NCI-H1105 treated with DMSO at 0.1 percent for 48 hours (cell line): ENCODE data around the gene KCNAB3.
A peak's percentile ranks its signal among the peaks of the same experiment; 100 is the strongest.

Experiments
- DNase-seq: peaks from one replicate; lab custom pipeline; 2025; lab: John Stamatoyannopoulos, UW

Gene KCNAB3

DNA sequence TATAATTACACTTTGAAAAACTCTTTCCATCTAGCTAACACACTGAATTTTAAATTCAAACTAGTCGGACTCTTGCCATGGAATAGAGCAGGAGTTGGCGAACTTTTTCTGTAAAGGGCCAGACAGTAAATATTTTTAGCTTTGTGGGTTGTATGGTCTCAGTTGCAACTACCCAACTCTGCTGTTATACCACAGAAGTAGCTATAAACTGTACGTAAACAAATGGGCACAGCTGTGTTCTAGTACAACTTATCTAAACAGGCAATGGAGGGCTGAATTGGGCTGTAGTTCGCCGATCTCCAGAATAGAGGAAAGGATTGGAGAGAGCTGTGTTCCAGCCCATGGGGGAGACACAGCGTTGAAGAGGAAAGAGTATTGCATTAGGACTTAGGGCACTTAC is 11.1 kb upstream of the KCNAB3 start:
- DNase-seq = no peak

DNA sequence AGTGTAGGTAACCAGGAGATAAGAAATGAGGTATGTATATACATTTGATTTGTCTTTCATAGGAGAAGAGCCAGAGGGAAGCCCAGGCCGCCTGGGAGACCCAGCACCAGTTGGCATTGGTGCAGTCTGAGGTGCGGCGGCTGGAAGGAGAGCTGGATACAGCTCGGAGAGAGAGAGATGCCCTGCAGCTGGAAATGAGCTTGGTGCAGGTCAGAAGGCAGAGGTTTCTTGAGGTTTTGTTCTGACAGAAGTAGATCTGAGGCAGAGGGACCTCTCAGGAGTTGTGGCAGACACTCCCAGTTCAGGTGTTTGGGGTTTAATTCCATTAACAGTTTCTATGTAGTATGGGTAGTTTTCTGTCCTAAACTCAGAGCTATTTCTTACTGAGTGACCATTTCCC is 10.4 kb upstream of the KCNAB3 start:
- DNase-seq = no peak

DNA sequence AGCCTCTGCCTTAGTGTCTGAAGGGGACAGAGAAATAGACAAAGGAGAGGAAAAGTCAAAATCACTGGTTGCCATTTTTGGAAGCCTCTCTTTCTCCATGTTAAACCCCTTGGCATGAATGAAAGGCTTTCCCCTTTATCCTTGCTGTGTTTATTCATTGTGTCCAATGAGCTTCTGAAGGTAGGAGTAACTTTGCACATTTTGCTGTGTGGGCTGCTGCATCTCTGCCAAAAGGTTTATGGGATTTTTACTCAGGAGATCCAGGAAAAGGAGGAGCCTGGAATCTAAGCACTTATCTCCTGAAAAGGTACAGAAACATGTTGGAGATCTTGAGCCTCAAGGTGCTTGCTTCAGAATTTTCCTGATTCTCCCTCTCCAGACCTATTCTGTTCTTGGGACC is 6.2 kb upstream of the KCNAB3 start:
- no peak for DNase-seq

DNA sequence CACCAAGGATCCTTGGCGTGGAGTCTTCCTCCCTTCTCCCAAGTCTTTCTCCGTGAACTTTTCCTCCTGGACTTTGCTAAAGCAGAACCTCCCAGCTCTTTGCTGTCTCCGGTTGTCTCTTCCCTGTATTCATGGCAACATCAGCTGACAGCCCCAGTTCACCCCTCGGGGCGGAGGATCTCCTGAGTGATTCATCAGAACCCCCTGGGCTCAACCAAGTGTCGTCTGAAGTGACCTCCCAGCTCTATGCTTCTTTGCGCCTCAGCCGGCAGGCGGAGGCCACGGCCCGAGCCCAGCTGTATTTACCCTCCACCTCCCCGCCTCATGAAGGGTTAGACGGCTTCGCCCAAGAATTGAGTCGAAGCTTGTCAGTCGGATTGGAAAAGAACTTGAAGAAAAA is 3.3 kb upstream of the KCNAB3 start:
- peak; percentile 13 for DNase-seq

DNA sequence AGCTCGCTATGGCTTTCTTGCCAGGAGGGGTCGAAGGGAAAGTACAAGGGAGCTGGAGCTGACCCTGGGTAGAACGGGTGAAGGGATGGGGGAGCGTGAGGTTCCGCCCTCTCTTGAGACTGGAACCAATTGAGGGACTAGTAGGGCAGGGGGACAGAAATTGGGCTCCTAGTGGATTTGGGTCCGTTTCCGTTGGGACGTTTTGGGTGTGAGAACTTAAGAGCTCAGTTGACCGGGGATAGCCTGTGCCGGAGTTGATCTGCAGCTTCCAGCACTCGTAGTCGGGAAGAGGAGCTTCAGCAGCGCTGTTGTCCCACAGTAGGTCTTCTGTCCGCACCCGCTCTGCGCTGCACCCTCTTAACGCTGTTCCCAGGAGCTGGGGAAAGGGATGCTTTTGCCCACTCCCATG is 2.8 kb upstream of the KCNAB3 start:
- peak; percentile 49 for DNase-seq

DNA sequence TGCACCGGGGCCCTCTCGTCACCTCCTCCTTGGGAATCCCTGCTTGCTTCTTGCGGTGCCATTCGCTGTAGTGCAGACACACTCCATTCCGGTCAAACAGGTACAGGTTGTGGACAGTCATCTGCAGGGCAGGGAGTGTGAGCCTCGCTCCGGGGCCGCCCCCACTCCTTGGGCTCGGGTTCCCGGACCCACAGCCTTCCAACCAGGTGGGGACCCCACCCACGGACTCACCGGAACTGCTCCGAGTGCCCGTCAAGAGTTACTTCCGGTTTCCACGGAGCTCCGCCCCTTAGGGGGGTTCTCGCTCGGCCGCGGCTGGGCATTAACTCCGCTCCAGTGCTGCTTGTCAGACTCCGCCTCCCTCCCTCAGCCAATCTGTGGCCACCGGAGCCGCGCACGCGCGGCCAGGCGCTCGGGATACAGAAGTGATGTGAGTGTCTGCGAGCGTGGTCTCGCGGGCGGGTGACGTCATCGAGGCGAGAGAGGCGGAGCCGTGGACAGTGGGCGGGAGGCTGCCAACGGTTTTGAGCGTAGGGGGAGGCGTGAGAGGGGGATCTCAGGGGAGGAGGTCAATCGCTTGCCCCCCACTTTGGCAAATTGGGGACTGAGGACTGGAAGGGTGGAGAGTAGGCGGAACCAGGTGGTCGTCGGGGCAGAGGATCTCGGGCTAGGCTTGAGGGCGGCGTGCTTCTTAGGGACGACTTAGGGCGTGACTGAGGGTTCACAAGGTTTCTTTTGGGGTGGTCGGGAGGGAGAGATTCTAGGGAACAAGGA is 2.2 kb upstream of the KCNAB3 start, which contains the start of the genes CNTROB and TRAPPC1:
CNTROB (plus strand) TSS at position 498 of the 774 bp plus-strand sequence. CDS start 874 bp downstream, outside the sequence.
TRAPPC1 (minus strand) TSS at position 238 of the 774 bp plus-strand sequence; CDS start at position 121, 117 bp downstream.
- DNase-seq = peak; percentile 99

DNA sequence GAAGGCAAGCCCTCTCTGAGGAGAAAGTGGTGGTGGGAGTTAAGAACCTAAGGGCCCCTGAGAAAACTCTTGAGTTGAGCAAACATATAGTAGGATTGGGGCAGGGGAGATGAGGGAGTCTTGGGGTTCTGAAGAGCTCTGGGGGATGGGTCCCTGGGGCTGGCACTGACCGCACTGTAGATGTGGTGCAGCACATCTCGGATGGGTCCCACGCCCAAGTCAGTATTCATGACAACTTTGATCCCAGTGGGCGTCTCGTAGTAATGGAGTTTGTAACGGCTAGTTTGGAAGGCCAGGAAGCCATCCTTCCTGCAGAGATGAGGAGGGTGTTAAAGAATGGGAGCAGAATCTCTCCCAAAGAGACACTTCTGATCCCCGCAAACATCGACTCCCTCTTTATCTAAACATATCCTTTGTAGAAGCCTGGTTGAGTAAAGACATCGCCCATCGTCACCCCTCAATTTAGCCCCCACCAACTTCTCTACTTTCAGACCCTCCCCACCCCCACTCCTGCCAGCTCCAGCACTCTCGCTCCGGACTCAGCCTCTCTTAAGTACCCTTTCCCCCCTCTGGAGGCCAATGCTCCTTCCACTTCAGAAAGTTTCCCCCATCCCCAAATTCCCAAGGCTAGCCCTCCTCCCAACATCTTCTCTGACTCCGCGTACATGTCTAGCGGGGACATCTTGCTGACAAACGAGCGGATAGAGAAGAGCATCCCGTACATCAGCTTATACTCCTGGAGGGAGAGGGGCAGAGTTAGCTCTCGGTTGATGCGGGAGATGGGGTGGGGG is 1.4 kb upstream of the KCNAB3 start:
- no peak for DNase-seq

DNA sequence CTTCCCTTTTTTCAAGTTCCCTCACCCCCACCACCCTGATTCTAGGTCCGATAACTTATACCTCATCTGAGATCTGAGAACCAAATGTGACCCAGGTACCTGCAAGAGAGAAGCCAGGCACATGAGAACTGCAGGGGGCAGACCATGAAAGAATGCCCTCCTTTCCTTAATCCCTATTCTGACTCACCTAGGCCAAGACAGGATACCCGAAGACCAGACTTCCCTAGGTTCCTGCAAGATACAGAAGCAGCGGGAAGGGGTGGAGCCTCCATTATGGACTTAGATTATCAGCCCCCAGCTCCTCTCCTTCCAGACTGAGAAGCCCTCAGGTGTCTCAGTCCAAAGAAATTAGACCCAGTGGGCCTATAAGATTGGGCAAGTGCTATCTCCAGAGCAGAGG is 2.1 kb downstream of the KCNAB3 start:
- DNase-seq = no peak

DNA sequence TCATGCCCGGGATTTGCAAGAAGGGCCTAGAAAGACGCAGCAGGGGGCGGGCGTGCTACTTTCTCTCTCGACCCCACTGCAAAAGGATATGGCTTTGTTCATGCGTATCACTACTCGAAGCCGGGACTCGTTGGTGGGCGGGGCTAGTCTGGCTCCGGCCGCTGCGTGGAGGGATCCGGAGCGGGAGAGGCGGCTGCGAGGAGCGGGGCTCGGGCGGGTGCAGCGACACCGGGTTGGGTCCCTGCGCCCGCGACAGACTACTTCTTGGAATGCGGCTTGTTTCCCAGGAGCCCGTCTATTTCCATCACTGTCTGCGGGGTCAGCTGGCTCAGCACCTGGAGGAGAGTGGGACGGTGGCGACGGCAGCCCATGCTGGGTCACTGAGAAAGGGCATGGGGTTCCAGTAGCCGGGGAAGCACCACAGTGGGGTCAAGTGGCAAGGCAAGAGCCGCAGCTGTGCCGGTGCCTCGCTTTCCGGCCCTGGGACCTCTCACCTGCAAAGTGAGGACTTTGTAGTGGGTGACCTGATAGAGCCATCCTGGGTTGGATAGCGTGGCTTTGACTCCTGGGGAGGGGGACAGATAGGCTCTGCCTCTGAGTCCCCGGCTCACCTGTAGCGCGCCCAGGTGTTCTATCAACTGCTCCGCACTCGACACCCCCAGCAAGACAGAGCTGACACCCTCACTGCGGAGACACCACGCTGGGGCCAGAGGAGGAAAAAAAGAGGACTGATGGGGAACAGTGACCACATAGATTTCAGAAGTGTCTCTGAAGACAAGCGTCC is 6.6 kb downstream of the KCNAB3 start:
- peak; percentile 89 for DNase-seq

DNA sequence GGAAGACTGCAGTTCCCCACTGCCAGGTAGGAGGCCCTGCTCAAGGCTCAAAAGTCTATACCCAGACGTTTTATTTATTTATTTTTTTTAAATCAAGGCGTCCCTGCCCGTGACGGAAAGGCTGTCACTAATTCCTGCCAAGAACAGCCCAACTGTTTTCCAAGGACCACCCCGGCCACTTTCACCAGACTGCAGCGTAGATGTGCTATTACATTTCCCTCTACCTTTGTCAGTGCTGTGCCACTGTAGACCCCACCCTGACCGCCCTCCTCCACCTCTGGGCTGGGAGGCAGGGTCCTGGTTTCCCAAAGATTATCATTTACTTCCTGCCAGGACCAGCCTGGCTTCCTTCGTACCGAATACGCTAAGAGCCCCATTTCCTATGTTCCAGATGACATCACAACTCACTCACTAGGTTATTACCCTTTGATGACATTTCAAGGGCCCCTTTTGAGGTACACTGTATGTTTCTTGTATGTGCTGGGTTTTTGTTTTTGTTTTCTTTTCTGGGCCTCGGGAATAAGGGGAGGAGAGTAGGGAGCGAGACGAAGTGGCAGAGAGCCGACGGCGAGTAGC is 7.3 kb downstream of the KCNAB3 start:
- DNase-seq = no peak

DNA sequence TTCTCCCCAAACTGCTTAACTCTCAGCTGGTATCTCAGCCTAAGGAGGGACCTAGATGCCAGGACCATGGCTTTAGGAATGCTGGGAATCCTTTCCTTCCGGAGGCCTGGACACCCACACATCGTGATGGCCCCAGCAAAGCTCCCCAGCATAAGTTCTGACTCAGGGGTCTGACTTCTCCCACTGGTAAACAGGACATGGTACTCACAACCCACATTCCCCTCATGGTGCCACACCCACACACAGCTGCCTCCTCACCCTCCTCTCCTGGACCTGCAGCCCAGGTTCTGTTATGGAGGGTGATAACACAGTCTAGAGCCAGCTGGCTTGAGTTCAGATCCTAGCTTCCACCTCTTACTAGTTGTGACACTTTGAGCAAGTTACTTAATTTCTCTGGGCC is 12.8 kb downstream of the KCNAB3 start:
- no peak for DNase-seq

DNA sequence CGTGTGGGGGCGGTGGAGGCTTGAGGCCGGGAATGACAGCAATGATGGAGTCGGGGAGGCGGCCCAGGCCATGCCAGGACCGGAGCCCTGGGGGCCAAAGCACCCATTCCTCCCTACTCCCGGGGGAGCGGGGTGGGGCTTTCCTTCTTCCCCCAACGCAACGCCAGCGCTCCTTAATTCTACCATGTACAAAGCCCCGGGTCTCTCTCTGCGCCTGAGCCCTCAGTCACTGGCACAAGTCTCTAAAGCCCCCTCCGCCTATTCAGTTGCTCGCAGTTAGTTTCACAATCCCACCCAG is 13.3 kb downstream of the KCNAB3 start:
- no peak for DNase-seq

DNA sequence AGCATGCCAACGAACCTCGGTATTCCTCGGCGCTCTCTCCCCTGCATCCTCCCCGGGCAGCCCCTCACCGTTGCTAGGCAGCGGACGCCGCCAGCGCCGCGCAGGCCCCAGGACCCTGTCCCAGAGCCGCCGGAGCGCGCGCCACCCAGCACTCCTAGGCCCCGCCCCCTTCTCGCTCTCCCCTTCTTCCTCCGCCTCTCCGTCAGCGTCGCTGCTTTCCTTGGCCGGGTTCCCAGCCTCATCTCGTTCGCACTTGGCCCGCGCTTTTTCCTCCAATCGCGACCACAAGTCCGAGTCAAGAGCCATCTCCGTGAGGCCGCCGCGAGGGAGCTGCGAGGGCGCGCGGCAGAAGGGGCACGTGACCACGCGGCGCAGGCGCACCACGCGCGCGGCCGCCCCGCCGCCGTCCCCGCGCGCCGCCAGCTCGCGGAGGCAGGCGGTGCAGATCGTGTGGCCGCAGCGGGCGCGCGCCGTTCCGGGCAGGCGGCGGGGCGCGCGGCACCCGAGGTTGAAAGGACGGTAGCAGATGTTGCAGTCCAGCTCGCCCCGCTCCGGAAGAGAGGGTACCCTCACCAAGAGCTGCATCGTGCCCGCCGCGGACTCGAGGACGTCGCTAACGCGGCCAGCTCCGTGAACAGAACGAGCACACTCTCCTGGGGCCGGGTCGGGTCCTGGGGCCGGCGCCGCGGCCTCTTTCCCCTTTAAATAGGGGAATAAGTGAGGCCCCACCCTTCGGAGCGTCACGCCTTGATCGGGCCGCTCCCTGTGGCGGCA is 13.9 kb downstream of the KCNAB3 start, which contains the start of gene RNF227:
RNF227 (minus strand) TSS at position 679 of the 774 bp plus-strand sequence; CDS start at position 585, 94 bp downstream.
- peak; percentile 99 for DNase-seq

DNA sequence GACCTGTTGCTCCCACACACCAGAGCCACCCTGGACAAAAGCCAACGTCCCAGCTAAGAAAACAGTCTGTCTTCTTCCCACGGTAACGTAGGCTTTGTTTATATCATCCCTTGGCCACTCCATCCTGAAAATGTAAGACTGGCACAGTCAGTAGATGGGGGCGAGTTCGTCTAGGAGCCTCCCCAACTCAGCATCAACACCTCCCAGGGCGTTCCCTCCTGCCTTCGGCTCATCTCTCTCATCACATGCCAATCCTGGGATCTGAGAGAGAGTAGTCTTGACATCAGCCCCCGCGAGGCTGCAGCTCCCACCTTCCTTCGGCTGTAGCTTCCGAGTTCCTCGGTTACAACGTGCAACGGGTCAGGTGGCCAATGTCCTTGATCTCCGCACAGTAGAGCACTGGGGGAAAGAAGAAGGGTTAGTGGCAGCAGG is 14.5 kb downstream of the KCNAB3 start:
- DNase-seq = no peak

DNA sequence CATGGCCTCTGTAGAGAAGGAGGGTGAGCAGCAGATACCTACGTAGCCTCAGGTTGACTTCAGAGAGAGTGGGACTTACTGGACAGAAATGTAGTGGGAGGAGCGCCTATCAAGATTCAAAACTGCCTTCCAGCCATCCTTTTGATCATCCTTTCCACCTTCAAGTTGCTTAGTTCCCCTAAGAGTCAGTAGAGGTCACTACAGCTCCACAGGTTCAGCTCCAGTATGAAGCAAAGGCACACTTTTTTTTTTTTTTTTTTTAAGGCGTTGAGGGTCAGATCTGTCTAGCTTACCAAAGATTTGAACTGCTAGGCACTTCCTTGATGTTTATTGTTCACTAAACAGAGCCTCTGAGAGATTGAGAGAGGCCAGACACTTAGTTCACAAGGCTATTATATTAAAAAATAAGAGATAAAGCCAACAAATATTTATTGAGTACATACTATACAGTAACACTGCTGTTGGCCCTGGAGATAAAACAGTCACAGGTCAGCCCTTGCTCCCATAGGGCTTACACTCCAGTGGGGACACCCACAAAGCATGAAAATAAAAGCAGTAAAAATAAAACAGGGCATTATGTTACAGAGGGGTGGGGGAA is 16.6 kb downstream of the KCNAB3 start:
- peak; percentile 85 for DNase-seq

DNA sequence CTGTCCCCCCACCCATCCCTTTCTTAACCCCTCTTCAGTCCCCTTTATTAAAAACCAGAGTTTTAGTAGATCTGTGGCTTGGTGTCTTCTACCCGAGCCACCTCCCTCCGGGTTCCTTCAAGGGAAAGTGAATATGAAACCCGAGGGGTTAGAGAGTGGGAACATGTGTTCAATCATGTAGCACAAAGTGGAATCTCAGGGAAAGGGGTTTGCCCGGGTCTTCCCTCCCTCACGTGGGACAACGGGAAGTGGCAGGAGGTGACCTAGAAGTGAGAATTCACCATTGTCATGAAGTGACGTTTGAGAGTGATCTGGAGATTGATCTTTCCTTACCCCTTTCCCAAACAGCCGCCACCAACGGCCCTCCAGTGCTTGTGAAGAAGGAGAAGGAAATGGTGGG is 18.5 kb downstream of the KCNAB3 start:
- no peak for DNase-seq

DNA sequence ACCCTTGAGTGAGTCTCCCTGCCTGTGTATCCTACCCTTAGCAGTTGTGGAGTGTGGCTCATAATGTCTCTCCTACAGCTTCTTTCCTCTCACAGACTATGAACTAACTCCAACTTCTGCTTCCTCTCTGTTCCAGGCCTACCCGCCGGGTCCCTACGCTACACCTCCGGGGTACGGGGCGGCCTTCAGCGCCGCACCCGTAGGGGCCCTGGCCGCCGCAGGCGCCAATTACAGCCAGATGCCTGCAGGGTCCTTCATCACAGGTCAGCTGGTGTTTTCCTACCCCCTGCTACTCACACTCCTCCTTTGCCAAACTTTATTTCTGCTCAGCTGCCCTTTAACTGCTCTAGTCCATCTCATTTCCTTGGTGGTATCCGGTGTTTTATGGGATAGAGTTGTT is 18.9 kb downstream of the KCNAB3 start:
- DNase-seq = no peak

DNA sequence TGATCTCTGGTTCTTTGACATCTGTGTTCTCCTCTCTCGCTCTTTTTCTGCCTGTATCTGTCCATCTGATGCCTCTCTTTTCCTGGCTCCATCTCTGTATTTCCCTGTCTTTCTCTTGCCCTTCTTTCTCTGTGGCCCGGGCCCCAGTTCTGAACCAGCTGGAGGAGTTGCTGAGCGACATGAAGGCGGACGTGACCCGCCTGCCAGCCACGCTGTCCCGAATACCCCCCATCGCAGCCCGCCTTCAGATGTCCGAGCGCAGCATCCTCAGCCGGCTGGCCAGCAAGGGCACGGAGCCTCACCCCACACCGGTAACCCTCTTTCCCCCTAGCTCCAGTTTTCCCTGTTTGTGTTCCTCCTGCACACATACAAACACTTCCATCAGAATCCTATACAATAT is 19.4 kb downstream of the KCNAB3 start:
- DNase-seq = no peak

DNA sequence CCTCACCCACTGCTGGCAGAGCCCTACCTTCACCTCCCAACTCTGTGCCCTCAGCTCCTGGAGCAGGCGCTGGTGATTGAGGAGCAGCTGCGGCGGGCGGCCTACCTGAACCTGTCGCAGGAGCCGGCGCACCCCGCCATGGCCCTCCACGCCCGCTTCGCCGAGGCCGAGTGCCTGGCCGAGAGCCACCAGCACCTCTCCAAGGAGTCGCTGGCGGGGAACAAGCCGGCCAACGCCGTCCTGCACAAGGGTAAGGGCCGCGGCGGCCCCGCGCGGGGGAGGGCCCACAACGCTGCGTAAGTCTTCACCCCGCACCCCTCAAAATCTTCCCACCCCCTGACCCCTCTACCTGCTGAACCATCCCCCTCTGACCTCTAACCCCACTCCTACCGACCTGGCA is 20.6 kb downstream of the KCNAB3 start:
- DNase-seq = no peak

DNA sequence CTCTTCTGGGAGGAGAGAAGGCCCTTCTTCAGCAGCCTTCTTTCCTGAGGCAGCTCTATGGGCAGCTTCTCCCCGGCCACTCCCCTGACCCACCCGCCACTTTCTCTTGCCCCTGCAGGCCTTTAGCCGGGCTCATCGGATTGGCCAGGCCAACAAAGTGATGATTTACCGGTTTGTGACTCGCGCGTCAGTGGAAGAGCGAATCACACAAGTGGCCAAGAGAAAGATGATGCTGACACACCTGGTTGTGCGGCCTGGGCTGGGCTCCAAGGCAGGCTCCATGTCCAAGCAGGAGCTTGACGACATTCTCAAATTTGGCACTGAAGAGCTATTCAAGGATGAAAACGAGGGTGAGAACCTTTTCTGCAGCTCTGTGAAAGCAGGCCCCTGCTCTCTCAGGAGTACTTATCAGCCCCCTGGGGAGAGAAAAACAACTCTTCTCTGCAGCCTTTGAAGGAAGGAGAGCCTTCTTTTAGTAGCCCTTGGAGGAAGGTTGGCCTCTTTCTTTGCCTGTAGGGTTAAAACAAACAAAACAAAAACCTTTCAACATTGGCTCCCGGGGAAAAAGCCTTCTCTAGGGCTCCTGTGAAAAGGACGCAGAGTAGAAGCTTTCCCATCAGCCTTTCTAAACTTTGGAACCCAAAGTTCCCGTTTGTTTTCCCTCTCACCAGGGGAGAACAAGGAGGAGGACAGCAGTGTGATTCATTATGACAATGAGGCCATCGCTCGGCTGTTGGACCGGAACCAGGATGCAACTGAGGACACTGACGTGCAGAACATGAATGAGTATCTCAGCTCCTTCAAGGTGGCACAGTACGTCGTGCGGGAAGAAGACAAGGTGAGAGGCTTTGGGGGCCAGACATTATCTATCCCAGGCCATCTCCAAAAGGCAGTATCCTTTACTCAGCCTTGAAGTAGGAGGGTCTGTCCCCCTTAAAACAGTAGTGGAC is 26.2 kb downstream of the KCNAB3 start:
- DNase-seq = no peak
